ENCODE measurements around the gene NDUFC1. TPM values are rescaled to one million over a fixed set of nuclear protein-coding genes. Genes with fewer than 3 reads are reported as not detected.
A peak's percentile ranks its signal among the peaks of the same experiment; 100 is the strongest.

NDUFC1 gene
- total and polyA plus RNA-seq, 9 of the 15 experiments (the other 6 are each of a cell fraction or from before 2014, with no cell fraction given) = 58.9 to 378 (median 120) TPM

DNA sequence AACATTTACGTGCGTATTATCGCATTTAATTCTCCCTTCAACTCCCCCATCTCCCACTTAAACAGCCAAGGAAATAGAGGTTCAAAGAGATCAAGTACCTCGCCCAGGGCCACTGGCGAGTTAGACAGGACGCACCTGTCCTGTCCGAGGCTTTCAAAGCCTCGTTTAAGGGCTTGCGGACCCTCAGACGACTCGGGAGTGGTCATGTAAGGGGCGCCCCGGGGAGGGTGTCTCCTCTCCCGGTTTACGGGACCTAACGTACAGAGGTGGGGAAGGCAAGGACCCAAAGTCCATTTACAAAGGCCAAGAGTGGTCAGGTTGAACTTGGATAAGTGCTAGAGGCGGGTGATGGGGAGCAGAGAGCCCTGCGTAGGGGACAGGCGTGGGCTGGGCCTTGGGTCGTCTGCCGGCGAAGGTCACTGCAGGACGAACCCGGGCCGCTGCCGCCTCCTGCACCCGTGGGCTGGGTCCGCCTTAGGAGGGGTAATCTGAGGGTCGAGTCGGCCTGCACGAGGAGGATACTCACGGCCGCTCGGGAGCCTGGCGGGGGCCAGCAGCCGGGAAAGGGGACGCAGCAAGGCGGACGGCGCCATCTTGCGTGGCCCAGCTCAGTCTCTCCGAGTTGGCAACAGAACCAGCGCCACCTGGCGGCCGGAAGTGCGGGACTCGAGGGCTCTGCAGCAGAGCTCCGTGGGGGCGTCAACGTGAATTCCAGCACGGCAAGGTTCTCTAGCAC is 6.9 kb downstream of the NDUFC1 start (continued):
- TF ChIP-seq, protein P1, sequence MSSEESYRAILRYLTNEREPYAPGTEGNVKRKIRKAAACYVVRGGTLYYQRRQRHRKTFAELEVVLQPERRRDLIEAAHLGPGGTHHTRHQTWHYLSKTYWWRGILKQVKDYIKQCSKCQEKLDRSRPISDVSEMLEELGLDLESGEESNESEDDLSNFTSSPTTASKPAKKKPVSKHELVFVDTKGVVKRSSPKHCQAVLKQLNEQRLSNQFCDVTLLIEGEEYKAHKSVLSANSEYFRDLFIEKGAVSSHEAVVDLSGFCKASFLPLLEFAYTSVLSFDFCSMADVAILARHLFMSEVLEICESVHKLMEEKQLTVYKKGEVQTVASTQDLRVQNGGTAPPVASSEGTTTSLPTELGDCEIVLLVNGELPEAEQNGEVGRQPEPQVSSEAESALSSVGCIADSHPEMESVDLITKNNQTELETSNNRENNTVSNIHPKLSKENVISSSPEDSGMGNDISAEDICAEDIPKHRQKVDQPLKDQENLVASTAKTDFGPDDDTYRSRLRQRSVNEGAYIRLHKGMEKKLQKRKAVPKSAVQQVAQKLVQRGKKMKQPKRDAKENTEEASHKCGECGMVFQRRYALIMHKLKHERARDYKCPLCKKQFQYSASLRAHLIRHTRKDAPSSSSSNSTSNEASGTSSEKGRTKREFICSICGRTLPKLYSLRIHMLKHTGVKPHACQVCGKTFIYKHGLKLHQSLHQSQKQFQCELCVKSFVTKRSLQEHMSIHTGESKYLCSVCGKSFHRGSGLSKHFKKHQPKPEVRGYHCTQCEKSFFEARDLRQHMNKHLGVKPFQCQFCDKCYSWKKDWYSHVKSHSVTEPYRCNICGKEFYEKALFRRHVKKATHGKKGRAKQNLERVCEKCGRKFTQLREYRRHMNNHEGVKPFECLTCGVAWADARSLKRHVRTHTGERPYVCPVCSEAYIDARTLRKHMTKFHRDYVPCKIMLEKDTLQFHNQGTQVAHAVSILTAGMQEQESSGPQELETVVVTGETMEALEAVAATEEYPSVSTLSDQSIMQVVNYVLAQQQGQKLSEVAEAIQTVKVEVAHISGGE (CRISPR knock-in tag; IDR thresholded peaks at IDR 0.05) = peak in 2 of 3 experiments; percentile 46 to 70; a peak in 2 of 6 replicates
- TF ChIP-seq EP400 (IDR thresholded peaks at IDR 0.05) = peak; percentile 92
- TF ChIP-seq ZNF77 (CRISPR knock-in tag; IDR thresholded peaks at IDR 0.05) = no peak
- TF ChIP-seq, protein P2, sequence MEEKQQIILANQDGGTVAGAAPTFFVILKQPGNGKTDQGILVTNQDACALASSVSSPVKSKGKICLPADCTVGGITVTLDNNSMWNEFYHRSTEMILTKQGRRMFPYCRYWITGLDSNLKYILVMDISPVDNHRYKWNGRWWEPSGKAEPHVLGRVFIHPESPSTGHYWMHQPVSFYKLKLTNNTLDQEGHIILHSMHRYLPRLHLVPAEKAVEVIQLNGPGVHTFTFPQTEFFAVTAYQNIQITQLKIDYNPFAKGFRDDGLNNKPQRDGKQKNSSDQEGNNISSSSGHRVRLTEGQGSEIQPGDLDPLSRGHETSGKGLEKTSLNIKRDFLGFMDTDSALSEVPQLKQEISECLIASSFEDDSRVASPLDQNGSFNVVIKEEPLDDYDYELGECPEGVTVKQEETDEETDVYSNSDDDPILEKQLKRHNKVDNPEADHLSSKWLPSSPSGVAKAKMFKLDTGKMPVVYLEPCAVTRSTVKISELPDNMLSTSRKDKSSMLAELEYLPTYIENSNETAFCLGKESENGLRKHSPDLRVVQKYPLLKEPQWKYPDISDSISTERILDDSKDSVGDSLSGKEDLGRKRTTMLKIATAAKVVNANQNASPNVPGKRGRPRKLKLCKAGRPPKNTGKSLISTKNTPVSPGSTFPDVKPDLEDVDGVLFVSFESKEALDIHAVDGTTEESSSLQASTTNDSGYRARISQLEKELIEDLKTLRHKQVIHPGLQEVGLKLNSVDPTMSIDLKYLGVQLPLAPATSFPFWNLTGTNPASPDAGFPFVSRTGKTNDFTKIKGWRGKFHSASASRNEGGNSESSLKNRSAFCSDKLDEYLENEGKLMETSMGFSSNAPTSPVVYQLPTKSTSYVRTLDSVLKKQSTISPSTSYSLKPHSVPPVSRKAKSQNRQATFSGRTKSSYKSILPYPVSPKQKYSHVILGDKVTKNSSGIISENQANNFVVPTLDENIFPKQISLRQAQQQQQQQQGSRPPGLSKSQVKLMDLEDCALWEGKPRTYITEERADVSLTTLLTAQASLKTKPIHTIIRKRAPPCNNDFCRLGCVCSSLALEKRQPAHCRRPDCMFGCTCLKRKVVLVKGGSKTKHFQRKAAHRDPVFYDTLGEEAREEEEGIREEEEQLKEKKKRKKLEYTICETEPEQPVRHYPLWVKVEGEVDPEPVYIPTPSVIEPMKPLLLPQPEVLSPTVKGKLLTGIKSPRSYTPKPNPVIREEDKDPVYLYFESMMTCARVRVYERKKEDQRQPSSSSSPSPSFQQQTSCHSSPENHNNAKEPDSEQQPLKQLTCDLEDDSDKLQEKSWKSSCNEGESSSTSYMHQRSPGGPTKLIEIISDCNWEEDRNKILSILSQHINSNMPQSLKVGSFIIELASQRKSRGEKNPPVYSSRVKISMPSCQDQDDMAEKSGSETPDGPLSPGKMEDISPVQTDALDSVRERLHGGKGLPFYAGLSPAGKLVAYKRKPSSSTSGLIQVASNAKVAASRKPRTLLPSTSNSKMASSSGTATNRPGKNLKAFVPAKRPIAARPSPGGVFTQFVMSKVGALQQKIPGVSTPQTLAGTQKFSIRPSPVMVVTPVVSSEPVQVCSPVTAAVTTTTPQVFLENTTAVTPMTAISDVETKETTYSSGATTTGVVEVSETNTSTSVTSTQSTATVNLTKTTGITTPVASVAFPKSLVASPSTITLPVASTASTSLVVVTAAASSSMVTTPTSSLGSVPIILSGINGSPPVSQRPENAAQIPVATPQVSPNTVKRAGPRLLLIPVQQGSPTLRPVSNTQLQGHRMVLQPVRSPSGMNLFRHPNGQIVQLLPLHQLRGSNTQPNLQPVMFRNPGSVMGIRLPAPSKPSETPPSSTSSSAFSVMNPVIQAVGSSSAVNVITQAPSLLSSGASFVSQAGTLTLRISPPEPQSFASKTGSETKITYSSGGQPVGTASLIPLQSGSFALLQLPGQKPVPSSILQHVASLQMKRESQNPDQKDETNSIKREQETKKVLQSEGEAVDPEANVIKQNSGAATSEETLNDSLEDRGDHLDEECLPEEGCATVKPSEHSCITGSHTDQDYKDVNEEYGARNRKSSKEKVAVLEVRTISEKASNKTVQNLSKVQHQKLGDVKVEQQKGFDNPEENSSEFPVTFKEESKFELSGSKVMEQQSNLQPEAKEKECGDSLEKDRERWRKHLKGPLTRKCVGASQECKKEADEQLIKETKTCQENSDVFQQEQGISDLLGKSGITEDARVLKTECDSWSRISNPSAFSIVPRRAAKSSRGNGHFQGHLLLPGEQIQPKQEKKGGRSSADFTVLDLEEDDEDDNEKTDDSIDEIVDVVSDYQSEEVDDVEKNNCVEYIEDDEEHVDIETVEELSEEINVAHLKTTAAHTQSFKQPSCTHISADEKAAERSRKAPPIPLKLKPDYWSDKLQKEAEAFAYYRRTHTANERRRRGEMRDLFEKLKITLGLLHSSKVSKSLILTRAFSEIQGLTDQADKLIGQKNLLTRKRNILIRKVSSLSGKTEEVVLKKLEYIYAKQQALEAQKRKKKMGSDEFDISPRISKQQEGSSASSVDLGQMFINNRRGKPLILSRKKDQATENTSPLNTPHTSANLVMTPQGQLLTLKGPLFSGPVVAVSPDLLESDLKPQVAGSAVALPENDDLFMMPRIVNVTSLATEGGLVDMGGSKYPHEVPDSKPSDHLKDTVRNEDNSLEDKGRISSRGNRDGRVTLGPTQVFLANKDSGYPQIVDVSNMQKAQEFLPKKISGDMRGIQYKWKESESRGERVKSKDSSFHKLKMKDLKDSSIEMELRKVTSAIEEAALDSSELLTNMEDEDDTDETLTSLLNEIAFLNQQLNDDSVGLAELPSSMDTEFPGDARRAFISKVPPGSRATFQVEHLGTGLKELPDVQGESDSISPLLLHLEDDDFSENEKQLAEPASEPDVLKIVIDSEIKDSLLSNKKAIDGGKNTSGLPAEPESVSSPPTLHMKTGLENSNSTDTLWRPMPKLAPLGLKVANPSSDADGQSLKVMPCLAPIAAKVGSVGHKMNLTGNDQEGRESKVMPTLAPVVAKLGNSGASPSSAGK (IDR thresholded peaks at IDR 0.05) = peak; percentile 23; the same call in 1 of the 2 replicates
- TF ChIP-seq, protein P3, sequence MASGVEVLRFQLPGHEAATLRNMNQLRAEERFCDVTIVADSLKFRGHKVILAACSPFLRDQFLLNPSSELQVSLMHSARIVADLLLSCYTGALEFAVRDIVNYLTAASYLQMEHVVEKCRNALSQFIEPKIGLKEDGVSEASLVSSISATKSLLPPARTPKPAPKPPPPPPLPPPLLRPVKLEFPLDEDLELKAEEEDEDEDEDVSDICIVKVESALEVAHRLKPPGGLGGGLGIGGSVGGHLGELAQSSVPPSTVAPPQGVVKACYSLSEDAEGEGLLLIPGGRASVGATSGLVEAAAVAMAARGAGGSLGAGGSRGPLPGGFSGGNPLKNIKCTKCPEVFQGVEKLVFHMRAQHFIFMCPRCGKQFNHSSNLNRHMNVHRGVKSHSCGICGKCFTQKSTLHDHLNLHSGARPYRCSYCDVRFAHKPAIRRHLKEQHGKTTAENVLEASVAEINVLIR (CRISPR knock-in tag; IDR thresholded peaks at IDR 0.05) = 0 out of 2 replicates have a peak, but pooled peaks have one; percentile 6
- TF ChIP-seq MYC (IDR thresholded peaks at IDR 0.05; ENCODE audit: low read depth, low read length) = peak; percentile 85
- 0 out of 2 replicates have a peak, but pooled peaks have one; percentile 40 for TF ChIP-seq MYC (CRISPR knock-in tag; IDR thresholded peaks at IDR 0.05; ENCODE audit: borderline replicate concordance, low read depth)
- no peak for TF ChIP-seq MCM2 (IDR thresholded peaks at IDR 0.05; ENCODE audit: low read depth)
- no peak for TF ChIP-seq SNRNP70 (optimal IDR thresholded peaks at IDR 0.05; ENCODE audit: low read depth, low read length)

Data from K562 (cell line).